Measurements from ENCODE around the gene TAS2R41. TPM values are rescaled to one million over a fixed set of nuclear protein-coding genes. Genes with fewer than 3 reads are reported as not detected.

The TAS2R41 gene
- total and polyA plus RNA-seq, 2 of the 13 experiments (the other 11 are each of a cell fraction or from before 2014, with no cell fraction given), result not detected

- no peak overlapping the region for H3K9ac ChIP-seq (ENCODE audit: insufficient read depth, low read depth, low read length)
- H3K4me1 ChIP-seq (ENCODE audit: insufficient read depth, low read length), result no peaks in the 10 kb centered on the region
- no peak overlapping the region for H3K27ac ChIP-seq (ENCODE audit: extremely low read length, insufficient read depth, low read length)
- ChIA-PET CTCF (ENCODE audit: low intra/inter-chr PET ratio, low total read pairs) (no interaction called here), POLR2A (no interaction called here)
- H4K20me1 ChIP-seq (ENCODE audit: insufficient read depth, low read length), result no peaks in the 10 kb centered on the region
- 38% methylated on average over 3 of the region's 3 CpGs for WGBS (ENCODE audit: low lambda C conversion rate)
- no peaks in the 10 kb centered on the region for H3K79me2 ChIP-seq (ENCODE audit: insufficient read depth, low read length)
- ATAC-seq (no peak), DNase-seq (ENCODE audit: low spot score) (no peak), FAIRE-seq (no peak)
- in situ Hi-C loops (cut with HindIII; ENCODE audit: extremely low pct_ligation_motif_present, low pct_unique_long_range_greater_than_20kb) (no loop called here), intact Hi-C loops (cut with micrococcal nuclease; ENCODE audit: unreplicated experiment) (no loop called here)
- no peaks in the 10 kb centered on the region for H3K36me3 ChIP-seq (replicated peaks in 1 of 2; ENCODE audit: control insufficient read depth in 1 of 2, insufficient read depth in 2 of 2, low read length in 2 of 2)
- 0 out of 5 replicates have a peak, but pooled peaks cover 0 to 3% of the 10 kb centered on the region in 2 experiments for H3K27me3 ChIP-seq (ENCODE audit: control insufficient read depth in 1 of 2, insufficient read depth in 2 of 2, low read length in 2 of 2)
- TF ChIP-seq GPBP1L1 (CRISPR knock-in tag; IDR thresholded peaks at IDR 0.05) (no peak), ETV5 (CRISPR knock-in tag; IDR thresholded peaks at IDR 0.05; ENCODE audit: borderline replicate concordance) (no peak)
- no peak overlapping the region for H2AFZ ChIP-seq (ENCODE audit: low read length)
- BruUV-seq (replicated peaks), result no TSS peak
- H3K4me3 ChIP-seq (replicated peaks in 1 of 3; ENCODE audit: insufficient read depth in 1 of 3, low read depth in 2 of 3, low read length in 3 of 3), result no peak overlapping the region
- H3K9me3 ChIP-seq (ENCODE audit: low read length), result no peaks in the 10 kb centered on the region
- H3K4me2 ChIP-seq (ENCODE audit: low read depth, low read length), result no peak overlapping the region
Measured at GRCh38 chr7:143436325-143436946, 41.2 kb upstream of the TAS2R41 start.

GRCh38 chr7:143437578-143437977, 40.1 kb upstream of the TAS2R41 start:
- Histone ChIP-seq H3K4me2 (ENCODE audit: low read depth, low read length) (no peak overlapping the region), H3K9ac (ENCODE audit: insufficient read depth, low read depth, low read length) (no peak overlapping the region), H3K27me3 (ENCODE audit: control insufficient read depth in 1 of 2, insufficient read depth in 2 of 2, low read length in 2 of 2) (0 out of 5 replicates have a peak, but pooled peaks cover 0 to 3% of the 10 kb centered on the region in 2 experiments), H2AFZ (ENCODE audit: low read length) (no peak overlapping the region), H3K9me3 (ENCODE audit: low read length) (no peaks in the 10 kb centered on the region), H3K4me1 (ENCODE audit: insufficient read depth, low read length) (no peaks in the 10 kb centered on the region), H3K4me3 (replicated peaks in 1 of 3; ENCODE audit: insufficient read depth in 1 of 3, low read depth in 2 of 3, low read length in 3 of 3) (no peak overlapping the region), H3K36me3 (replicated peaks in 1 of 2; ENCODE audit: control insufficient read depth in 1 of 2, insufficient read depth in 2 of 2, low read length in 2 of 2) (no peaks in the 10 kb centered on the region), H3K27ac (ENCODE audit: extremely low read length, insufficient read depth, low read length) (no peak overlapping the region), H4K20me1 (ENCODE audit: insufficient read depth, low read length) (no peaks in the 10 kb centered on the region), H3K79me2 (ENCODE audit: insufficient read depth, low read length) (no peaks in the 10 kb centered on the region)
- FAIRE-seq (no peak), DNase-seq (ENCODE audit: low spot score) (no peak), ATAC-seq (no peak)
- in situ Hi-C loops (cut with HindIII; ENCODE audit: extremely low pct_ligation_motif_present, low pct_unique_long_range_greater_than_20kb), result no loop called here
- POLR2A ChIA-PET, result no interaction called here
- intact Hi-C loops (cut with micrococcal nuclease; ENCODE audit: unreplicated experiment), result no loop called here
- CTCF ChIA-PET (ENCODE audit: low intra/inter-chr PET ratio, low total read pairs), result no interaction called here
- WGBS (ENCODE audit: low lambda C conversion rate), result 21% methylated on average over 4 of the region's 4 CpGs
- no TSS peak for BruUV-seq (replicated peaks)
- no peak for TF ChIP-seq NFYB (CRISPR knock-in tag; IDR thresholded peaks at IDR 0.05)
- no peak for TF ChIP-seq CCDC6 (CRISPR knock-in tag; IDR thresholded peaks at IDR 0.05)
- TF ChIP-seq ZNF280B (CRISPR knock-in tag; IDR thresholded peaks at IDR 0.05; ENCODE audit: borderline replicate concordance), result no peak
- no peak for TF ChIP-seq GABPA (IDR thresholded peaks at IDR 0.05; ENCODE audit: low read depth, low read length)
- no peak for TF ChIP-seq GABPA (CRISPR knock-in tag; IDR thresholded peaks at IDR 0.05; ENCODE audit: low read depth)
- TF ChIP-seq TRIM22 (IDR thresholded peaks at IDR 0.05), result no peak
- no peak for TF ChIP-seq SOX5 (CRISPR knock-in tag; IDR thresholded peaks at IDR 0.05; ENCODE audit: borderline replicate concordance)
- TF ChIP-seq PAWR (CRISPR knock-in tag; IDR thresholded peaks at IDR 0.05; ENCODE audit: borderline replicate concordance), result no peak
- no peak for TF ChIP-seq SATB2 (CRISPR knock-in tag; IDR thresholded peaks at IDR 0.05)
- TF ChIP-seq FOXK2 (IDR thresholded peaks at IDR 0.05), result no peak
- no peak for TF ChIP-seq JDP2 (CRISPR knock-in tag; IDR thresholded peaks at IDR 0.05; ENCODE audit: borderline replicate concordance)
- no peak for TF ChIP-seq HOXA3 (CRISPR knock-in tag; IDR thresholded peaks at IDR 0.05)
- TF ChIP-seq ZNF703 (CRISPR knock-in tag; IDR thresholded peaks at IDR 0.05; ENCODE audit: borderline replicate concordance), result no peak
- no peak for TF ChIP-seq AKAP8 (CRISPR knock-in tag; IDR thresholded peaks at IDR 0.05)
- TF ChIP-seq ZSCAN20 (CRISPR knock-in tag; IDR thresholded peaks at IDR 0.05; ENCODE audit: borderline replicate concordance), result no peak
